GM21515 (cell line): ENCODE measurements around the gene RAB11FIP5.
"Not testable (repeated sequence)": the region's sequence is repeated elsewhere in the genome, so short reads cannot be mapped to it uniquely, and the experiment has no call there.

Source experiments
- ATAC-seq: cut with Tn5 transposase; IDR thresholded peaks from one replicate; pipeline ENCODE4 v1.9.1; 2021; ENCODE audit not compliant: unreplicated experiment

The RAB11FIP5 gene

GRCh38 chr2:73111073-73112025 lies 1.4 kb downstream of the RAB11FIP5 start:
- no peak for ATAC-seq

GRCh38 chr2:73110168-73111072 lies 2.3 kb downstream of the RAB11FIP5 start:
- ATAC-seq = no peak

DNA sequence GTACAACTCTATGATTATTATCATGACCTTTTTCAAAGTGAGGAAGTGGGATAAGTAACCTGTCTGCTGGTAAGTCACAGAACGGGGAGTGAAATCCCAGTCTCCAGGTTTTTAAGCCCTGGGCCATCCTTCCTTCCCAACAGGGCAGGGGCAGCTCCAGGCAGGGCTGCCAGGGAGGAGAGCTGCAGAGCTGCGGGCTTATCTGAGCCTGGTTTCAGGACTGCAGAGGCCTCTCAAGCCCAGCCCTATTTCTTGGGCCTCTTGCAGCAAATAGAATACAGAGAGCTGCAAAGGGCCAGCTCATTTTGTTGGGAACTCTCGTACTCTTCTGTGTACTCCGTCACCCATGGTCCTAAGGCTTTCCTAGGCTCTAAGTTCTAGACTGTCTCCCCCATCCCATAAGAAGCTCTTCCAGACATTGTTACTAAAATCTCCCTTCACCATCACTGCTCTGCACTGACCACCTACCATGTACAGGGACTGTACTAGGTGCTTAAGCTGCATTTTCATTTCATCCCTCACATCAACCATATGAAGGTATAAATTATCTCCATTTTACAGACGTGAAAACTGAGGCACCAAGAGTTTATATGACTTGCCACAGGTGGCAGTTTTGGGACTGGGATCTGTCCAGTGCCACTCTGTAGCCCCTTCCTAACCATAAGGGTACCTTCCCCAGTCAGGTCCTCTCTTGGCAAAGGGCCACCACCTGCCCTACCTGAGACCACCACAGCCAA lies 3.1 kb downstream of the RAB11FIP5 start:
- ATAC-seq = no peak

DNA sequence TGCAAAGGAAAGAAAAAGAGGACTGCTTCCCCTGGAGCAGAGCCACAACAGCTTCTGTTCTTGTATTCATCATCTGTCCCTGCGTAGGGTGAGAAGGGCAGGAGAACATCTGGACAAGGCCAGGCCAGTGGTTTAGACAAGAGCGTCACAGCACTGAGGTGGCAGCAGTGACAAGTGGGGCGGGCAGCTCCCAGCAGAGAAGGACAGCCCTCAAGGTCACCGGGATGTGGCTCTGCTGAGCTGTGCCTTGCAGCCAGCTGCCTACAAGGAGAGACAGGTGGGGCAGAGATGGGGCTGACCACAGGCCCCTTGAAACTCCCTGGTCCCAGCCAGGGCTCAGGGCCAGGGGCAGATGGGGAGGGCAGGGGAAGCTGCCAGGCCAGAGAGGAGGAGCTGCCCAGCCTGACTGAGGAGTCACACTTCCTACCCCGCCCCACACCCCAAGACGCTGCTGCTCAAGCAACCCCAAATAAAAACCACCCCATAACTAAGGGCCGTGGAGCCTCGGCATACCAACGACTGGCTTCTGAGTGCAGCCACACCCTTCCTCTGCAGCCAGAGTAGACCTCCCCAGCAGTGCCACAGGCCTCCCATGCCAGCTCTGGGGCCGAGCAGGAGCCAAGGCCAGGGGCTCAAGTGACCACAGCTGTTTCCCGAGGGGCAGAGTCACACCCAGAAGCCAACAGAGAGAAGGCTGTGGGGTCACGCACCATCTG lies 5.4 kb downstream of the RAB11FIP5 start:
- ATAC-seq = no peak

DNA sequence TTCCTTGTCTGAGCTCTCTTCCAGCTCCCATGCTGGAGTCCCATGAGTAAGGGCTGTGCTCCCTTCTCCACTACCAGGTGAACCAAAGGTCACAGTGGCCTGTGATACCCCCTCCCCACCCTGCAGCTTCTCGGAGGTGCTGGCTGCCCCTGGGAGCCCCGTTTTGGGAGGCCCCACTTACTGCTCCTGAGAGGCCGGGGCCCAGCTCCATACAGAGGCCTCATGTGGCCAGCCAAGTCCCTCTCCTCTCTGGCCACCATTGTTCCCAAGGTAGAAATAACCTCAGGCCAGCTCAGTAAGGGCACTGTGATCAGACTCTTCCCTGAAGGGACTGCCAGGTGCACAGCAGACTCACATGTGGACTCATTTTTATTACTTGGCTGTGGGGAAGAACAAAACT lies 6.0 kb downstream of the RAB11FIP5 start:
- ATAC-seq = no peak

GRCh38 chr2:73105511-73105971 lies 7.2 kb downstream of the RAB11FIP5 start:
- ATAC-seq = no peak

- ATAC-seq = no peak
These were observed 7.8 kb downstream of the RAB11FIP5 start for GRCh38 chr2:73104933-73105332.

- ATAC-seq = no peak
These were observed 9.7 kb downstream of the RAB11FIP5 start for GRCh38 chr2:73103018-73103542.

DNA sequence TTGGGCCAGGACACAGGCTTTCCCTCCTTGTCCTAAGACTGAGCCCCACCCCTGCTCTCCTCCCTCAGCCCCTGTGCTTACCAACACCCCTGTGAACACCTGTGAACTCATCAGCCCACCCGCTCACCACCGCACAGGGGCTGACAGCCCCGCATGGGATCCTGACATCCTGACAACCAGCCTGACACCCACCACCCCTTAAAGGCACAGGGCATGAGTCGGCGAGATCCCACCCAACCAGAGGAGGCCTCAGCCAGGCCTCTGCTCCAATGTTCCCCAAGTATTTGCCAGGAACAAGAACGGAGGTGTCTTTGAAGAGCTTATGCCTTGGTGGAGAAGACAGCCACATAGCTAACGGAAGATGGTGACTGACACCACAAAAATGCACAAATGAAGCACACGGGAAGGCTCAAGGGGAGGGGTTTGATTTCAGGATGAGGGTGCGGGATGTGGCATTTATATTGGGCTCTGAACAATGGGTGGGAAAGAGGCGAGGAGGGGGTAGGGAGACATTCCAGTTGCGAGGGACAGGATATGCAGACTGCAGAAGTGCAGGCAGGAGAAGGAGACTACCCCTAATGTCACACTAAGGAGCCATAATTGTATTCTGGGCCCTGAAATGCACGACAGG lies 11.0 kb downstream of the RAB11FIP5 start:
- ATAC-seq = no peak

GRCh38 chr2:73100956-73101355 lies 11.8 kb downstream of the RAB11FIP5 start:
- ATAC-seq = no peak

- ATAC-seq = no peak
These were observed 13.3 kb downstream of the RAB11FIP5 start for GRCh38 chr2:73099486-73099885.

DNA sequence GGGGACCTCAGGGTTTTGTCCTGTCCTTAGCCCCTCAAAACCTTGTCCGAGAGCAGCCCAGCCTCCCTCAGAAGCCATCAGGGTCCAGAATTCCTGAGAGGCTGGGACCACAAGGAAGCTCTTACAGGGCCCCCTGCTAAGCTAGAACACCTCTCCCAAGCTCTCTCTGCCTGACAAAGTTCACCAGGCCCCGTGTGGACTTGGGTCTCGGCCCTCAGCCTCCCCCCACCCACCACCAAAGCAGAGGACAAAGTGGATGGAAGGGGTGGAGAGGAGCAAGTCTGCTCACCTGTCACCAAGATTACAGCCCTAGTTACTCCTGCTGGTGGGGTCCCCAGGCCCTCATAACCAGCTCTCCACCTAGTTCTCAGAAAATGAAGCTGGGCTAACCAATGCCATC lies 16.8 kb downstream of the RAB11FIP5 start:
- ATAC-seq = no peak

DNA sequence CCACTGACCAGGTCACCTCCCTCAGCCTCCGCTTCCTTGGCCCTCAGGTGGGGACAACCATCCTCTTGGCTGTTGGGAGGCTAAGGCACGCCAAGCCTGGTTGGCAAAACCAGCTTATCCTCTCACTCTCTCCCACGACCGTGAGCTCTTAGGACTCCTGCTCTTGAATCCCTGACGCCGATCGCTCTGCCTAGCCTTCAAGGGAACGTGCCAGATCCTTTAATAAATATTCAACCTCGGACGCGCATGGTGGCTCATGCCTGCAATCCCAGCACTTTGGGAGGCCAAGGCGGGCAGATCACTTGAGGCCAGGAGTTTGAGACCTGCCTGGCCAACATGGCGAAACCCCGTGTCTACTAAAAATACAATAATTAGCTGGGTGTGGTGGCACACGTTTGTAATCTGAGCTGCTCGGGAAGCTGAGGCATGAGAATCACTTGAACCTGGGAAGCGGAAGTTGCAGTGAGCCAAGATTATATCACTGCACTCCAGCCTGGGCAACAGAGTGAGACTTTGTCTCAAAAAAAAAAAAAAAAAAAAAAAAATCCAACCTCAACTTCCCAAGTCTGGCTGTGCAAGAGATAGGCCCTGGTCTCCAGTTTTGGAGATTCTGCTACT lies 19.0 kb downstream of the RAB11FIP5 start:
- ATAC-seq = not testable (repeated sequence)

GRCh38 chr2:73092146-73092783 lies 20.5 kb downstream of the RAB11FIP5 start:
- no peak for ATAC-seq

DNA sequence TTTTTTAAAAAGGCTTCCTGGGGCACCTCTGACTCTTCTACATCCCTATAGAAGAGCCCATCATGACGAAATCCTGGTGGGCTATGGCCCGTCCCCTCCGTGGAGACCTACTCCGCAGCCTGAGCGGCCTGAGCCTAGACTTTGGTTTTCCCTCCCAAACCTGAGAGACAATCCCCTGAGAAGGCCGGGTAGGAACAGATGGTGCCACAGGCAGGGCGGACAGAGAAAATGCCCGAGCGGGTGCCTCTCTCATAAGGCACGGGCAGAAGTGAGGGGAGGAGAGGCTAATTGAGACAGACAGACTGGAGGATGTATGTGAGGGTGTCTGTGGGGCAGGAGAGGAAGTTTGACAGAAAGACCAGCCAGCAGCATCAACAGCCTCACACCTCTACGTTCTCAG lies 21.1 kb downstream of the RAB11FIP5 start:
- ATAC-seq = no peak

DNA sequence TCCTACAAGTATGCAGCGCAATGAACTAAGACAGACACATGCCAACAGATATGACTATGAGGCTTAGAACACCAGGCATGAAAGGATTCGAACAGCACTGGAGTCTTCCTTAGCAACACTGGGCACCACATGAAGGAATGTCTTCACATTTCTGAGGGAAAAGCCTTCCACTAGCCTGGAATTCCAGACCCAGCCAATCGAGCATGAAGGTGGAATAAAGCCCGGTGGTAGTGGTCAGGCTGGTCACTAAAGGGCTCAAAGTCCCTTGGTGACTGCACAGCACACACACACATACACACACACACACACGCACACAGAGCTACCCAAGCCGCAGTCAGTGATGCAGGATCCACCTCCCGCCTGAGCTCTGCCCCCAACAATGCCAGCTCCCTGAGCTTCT lies 21.6 kb downstream of the RAB11FIP5 start:
- no peak for ATAC-seq

DNA sequence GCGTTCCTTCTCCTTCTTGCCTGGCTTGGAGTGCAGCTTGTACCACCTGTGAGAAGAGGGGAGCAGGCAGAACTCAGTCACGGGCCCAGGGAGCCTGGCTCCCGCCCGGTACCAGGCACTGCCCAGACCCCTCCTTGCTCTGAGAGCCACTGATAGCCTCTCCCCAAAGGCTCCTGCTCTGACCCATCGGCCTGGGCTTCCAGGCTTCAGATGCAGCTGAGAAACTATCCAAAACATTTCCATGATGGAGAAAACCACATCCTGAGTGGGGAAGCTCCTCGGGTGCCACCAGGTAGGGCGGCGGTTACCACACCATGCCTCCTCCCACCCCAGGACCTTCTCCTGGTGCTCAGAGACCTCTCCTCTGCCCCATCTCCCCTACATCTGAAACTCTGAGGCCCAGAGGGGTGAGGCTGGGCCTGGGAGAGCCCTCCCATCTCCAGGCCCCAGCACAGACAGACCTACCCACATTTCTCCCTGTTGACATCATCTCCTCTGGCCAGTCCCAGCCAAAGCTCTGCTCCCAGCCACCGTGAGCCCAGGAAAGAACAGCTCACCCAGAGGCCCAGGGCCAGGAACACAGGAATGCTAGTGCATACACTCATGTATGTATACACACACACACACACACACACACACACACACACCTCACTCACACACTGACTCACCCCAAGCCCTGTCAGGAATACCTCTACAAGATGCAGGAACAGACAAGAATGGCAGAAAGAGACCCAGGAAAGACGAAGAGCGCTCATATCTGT lies 23.3 kb downstream of the RAB11FIP5 start:
- no peak for ATAC-seq

DNA sequence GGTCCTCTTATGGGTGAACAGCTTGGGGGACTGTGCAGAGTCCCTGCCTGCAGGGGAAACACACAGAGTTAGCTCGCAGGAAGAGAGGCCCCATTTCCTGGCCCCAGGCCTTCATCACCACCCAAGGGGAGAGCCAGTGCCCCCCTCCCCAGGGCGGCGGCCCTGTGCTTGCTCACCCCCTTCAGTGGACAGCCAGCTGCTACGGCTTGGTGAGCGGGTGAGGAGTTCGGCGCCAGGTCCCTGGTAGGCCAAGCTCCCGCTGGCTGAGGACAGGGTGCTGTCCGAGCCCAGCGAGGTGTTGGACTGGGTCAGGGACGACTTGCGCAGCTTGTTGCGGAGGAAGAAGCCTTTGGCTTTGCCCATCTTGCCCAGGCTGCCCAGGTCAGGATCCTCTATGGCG lies 24.0 kb downstream of the RAB11FIP5 start:
- ATAC-seq = no peak
